CD14-positive monocyte (primary cell): ENCODE data around the gene MVB12B. TPM values are rescaled to one million over a fixed set of nuclear protein-coding genes. Genes with fewer than 3 reads are reported as not detected.

Experiments
- DNase-seq, 3 donors: peaks; one replicate each; pipeline ENCODE4 v3.0.0-alpha.2; 2011 to 2022
- H2AFZ ChIP-seq: 2 replicates; pipeline ENCODE4 v1.6.0; 2012; ENCODE audit warnings: mild to moderate bottlenecking, low read depth, low read length, inconsistent platforms; ENCODE audit not compliant: insufficient read depth, poor library complexity, severe bottlenecking
- H3K27ac ChIP-seq, 2 donors: 1 replicate in 1 of 2; 2 replicates in 1 of 2; pipeline ENCODE4 v1.5.1; 2012 to 2013; ENCODE audit warnings: low read length in 2 of 2, control low read depth in 1 of 2, inconsistent platforms in 1 of 2, low read depth in 1 of 2, mild to moderate bottlenecking in 1 of 2
- H3K27me3 ChIP-seq, 2 donors: one replicate each; pipeline versions ENCODE4 v1.6.0 to v1.6.1; 2011 to 2013; ENCODE audit warnings: low read length in 2 of 2; ENCODE audit not compliant: control insufficient read depth in 2 of 2, insufficient read depth in 2 of 2
- H3K36me3 ChIP-seq, 2 donors: replicated peaks in 1 of 2; 1 replicate in 1 of 2; 2 replicates in 1 of 2; pipeline versions ENCODE4 v1.5.1 to v1.6.1; 2012 to 2013; ENCODE audit warnings: low read length in 2 of 2, control low read depth in 1 of 2, inconsistent platforms in 1 of 2, mild to moderate bottlenecking in 1 of 2; ENCODE audit not compliant: insufficient read depth in 2 of 2, control insufficient read depth in 1 of 2
- H3K4me1 ChIP-seq, 2 donors: 1 replicate in 1 of 2; 2 replicates in 1 of 2; pipeline versions ENCODE4 v1.5.1 to v1.6.1; 2012 to 2013; ENCODE audit warnings: low read length in 2 of 2, control low read depth in 1 of 2, inconsistent platforms in 1 of 2, mild to moderate bottlenecking in 1 of 2, moderate library complexity in 1 of 2; ENCODE audit not compliant: insufficient read depth in 2 of 2, control insufficient read depth in 1 of 2
- H3K4me2 ChIP-seq: replicated peaks from 2 replicates; pipeline ENCODE3; 2012; ENCODE audit warnings: low read length, moderate library complexity, mild to moderate bottlenecking; ENCODE audit not compliant: poor library complexity, severe bottlenecking; ENCODE audit errors: extremely low read depth
- H3K4me3 ChIP-seq, 3 experiments: fragments of 200-600 bp in 1 of 3; sonication (generic) in 1 of 3; replicated peaks in 1 of 3; 1 replicate in 2 of 3; 2 replicates in 1 of 3; pipeline ENCODE4 v1.5.1; 2011 to 2013; ENCODE audit warnings: low read length in 3 of 3, mild to moderate bottlenecking in 3 of 3, control low read depth in 2 of 3, low read depth in 2 of 3, inconsistent platforms in 1 of 3, moderate library complexity in 1 of 3
- H3K79me2 ChIP-seq: 2 replicates; pipeline ENCODE4 v1.6.0; 2012; ENCODE audit warnings: mild to moderate bottlenecking, control low read depth, inconsistent platforms, low read length, moderate library complexity; ENCODE audit not compliant: insufficient read depth
- H3K9ac ChIP-seq: 2 replicates; pipeline ENCODE4 v1.6.0; 2017; ENCODE audit warnings: low read length, mild to moderate bottlenecking; ENCODE audit not compliant: insufficient read depth, poor library complexity, severe bottlenecking
- H3K9me3 ChIP-seq, 2 donors: replicated peaks in 1 of 2; 1 replicate in 1 of 2; 2 replicates in 1 of 2; pipeline versions ENCODE4 v1.5.1 to v1.6.1; 2012 to 2013; ENCODE audit warnings: low read length in 2 of 2, control low read depth in 1 of 2; ENCODE audit not compliant: control insufficient read depth in 1 of 2, insufficient read depth in 1 of 2
- H4K20me1 ChIP-seq: 2 replicates; pipeline ENCODE4 v1.6.0; 2012; ENCODE audit warnings: mild to moderate bottlenecking, low read length, control low read depth, moderate library complexity; ENCODE audit not compliant: insufficient read depth
- H3K27ac Mint-ChIP-seq, 7 donors: one replicate each; pipeline ENCODE4 v1.8.0; 2020; ENCODE audit warnings: mild to moderate bottlenecking in 7 of 7, mixed read lengths in 7 of 7, moderate library complexity in 6 of 7, inconsistent platforms in 2 of 7
- H3K27me3 Mint-ChIP-seq, 3 donors: one replicate each; pipeline ENCODE4 v1.8.0; 2021 to 2022; ENCODE audit warnings: low read depth in 3 of 3, mild to moderate bottlenecking in 3 of 3, mixed read lengths in 3 of 3, moderate library complexity in 3 of 3, inconsistent platforms in 1 of 3
- H3K36me3 Mint-ChIP-seq, 2 donors: one replicate each; pipeline ENCODE4 v1.8.0; 2020; ENCODE audit warnings: mixed read lengths in 2 of 2, inconsistent platforms in 1 of 2, mild to moderate bottlenecking in 1 of 2
- H3K4me1 Mint-ChIP-seq: one replicate; pipeline ENCODE4 v1.8.0; 2020; ENCODE audit warnings: mild to moderate bottlenecking, mixed read lengths
- H3K4me3 Mint-ChIP-seq, 2 donors: one replicate each; pipeline ENCODE4 v1.8.0; 2020; ENCODE audit warnings: mild to moderate bottlenecking in 2 of 2, mixed read lengths in 2 of 2, moderate library complexity in 1 of 2
- H3K9me3 Mint-ChIP-seq, 7 donors: one replicate each; pipeline ENCODE4 v1.8.0; 2020 to 2022; ENCODE audit warnings: mixed read lengths in 7 of 7, mild to moderate bottlenecking in 6 of 7, moderate library complexity in 6 of 7, inconsistent platforms in 2 of 7
- WGBS: methylation state at CpG from one replicate; pipeline ENCODE4 v1.1.5; 2013; ENCODE audit warnings: missing lambda C conversion rate; ENCODE audit not compliant: insufficient coverage; 5-methylcytosine and 5-hydroxymethylcytosine counted together
- intact Hi-C, 2 donors: fragments of 100-400 bp; cut with micrococcal nuclease; formaldehyde crosslinking; loops; one replicate each; pipeline versions ENCODE4 v1.15.0 to v1.15.1; 2023
- polyA plus RNA-seq, 3 donors: library from polyadenylated mRNA; depleted of rRNA in 1 of 3; unstranded in 2 of 3; stranded (reverse) in 1 of 3; fragments of 300-500 nt in 2 of 3; fragments of >200 nt in 1 of 3; fragmentation: Illumina TruSeq in 2 of 3; gene quantifications; 1 replicate in 2 of 3; 2 replicates in 1 of 3; pipeline ENCODE4 v1.2.3, GENCODE V29; 2012 to 2021
- TF ChIP-seq, protein P1 (sequence below): fragments of 200-600 bp; IDR thresholded peaks from one replicate; pipeline ENCODE4 v1.8.0; 2022; ENCODE audit warnings: antibody characterized with exemption, mild to moderate bottlenecking

The MVB12B gene
- polyA plus RNA-seq, 3 donors, result 2.8 to 8.1 (median 3.5) TPM

DNA sequence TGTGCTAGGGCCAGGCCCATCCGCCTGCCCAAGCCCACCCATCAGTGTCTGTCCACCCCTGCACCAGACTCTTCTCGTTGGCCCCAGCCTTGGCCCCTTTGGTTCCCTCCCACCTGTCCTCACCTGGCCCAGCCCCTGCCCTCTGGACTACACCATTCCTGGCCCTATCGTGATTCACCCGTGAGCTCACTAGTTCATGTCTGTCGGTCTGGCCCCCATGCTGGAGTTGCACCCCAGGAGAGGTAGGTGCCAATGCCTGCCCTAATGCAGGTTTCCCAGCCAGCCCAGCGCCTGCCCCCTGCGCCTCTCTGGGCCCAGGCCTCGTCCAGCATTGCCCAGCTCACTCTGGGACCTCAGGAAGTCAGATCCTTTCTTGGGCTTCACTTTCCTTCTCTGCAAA, 171.7 kb downstream of the MVB12B start:
- Histone ChIP-seq H3K36me3 (peaks cover 0 to 10% of the 10 kb centered on the region in 2 donors), H3K79me2 (no peaks in the 10 kb centered on the region), H3K27ac (no peak overlapping the region), H3K27me3 (peaks cover 0 to 15% of the 10 kb centered on the region in 2 donors), H3K4me1 (peaks cover 31 to 44% of the 10 kb centered on the region in 2 donors), H3K4me3 (no peak overlapping the region), H2AFZ (no peak overlapping the region), H3K9ac (no peak overlapping the region), H3K9me3 (no peaks in the 10 kb centered on the region), H4K20me1 (peaks cover 20% of the 10 kb centered on the region), H3K4me2 (no peak overlapping the region)
- H3K9me3 Mint-ChIP-seq, result no peaks in the 10 kb centered on the region
- intact Hi-C loops, result loop anchor here in 1 of 2 donors (5.0 to 10.0 kb wide), 2 partner anchors 86 to 1094 kb away; no protein-coding TSS in a partner anchor
- TF ChIP-seq, protein P1, sequence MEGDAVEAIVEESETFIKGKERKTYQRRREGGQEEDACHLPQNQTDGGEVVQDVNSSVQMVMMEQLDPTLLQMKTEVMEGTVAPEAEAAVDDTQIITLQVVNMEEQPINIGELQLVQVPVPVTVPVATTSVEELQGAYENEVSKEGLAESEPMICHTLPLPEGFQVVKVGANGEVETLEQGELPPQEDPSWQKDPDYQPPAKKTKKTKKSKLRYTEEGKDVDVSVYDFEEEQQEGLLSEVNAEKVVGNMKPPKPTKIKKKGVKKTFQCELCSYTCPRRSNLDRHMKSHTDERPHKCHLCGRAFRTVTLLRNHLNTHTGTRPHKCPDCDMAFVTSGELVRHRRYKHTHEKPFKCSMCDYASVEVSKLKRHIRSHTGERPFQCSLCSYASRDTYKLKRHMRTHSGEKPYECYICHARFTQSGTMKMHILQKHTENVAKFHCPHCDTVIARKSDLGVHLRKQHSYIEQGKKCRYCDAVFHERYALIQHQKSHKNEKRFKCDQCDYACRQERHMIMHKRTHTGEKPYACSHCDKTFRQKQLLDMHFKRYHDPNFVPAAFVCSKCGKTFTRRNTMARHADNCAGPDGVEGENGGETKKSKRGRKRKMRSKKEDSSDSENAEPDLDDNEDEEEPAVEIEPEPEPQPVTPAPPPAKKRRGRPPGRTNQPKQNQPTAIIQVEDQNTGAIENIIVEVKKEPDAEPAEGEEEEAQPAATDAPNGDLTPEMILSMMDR, result no peak
- WGBS, result 24% methylated on average over 5 of the region's 8 CpGs
- H3K4me3 Mint-ChIP-seq, result no peak overlapping the region
- H3K27me3 Mint-ChIP-seq, result peaks cover 13 to 19% (median 16%) of the 10 kb centered on the region in 3 donors
- no peak for DNase-seq
- H3K27ac Mint-ChIP-seq, result no peak overlapping the region
- H3K36me3 Mint-ChIP-seq, result peaks cover 13 to 34% of the 10 kb centered on the region in 2 donors
- H3K4me1 Mint-ChIP-seq, result peaks cover 37% of the 10 kb centered on the region

- Histone ChIP-seq H3K27ac (no peak overlapping the region), H3K4me1 (peaks cover 31 to 44% of the 10 kb centered on the region in 2 donors), H3K79me2 (no peaks in the 10 kb centered on the region), H3K36me3 (peaks cover 3 to 13% of the 10 kb centered on the region in 2 donors), H2AFZ (peak overlapping the region; percentile 68), H4K20me1 (peaks cover 20% of the 10 kb centered on the region), H3K9ac (peak overlapping the region; percentile 27), H3K9me3 (no peaks in the 10 kb centered on the region), H3K4me2 (peak overlapping the region; percentile 79), H3K4me3 (peak overlapping the region; percentile 24 to 74 (median 40)), H3K27me3 (peaks cover 0 to 15% of the 10 kb centered on the region in 2 donors)
- Mint-ChIP-seq H3K27ac (peak overlapping the region in 1 of 7 donors; percentile 40), H3K27me3 (peaks cover 13 to 19% (median 17%) of the 10 kb centered on the region in 3 donors), H3K9me3 (no peaks in the 10 kb centered on the region), H3K36me3 (peaks cover 14 to 36% of the 10 kb centered on the region in 2 donors), H3K4me3 (peak overlapping the region; percentile 74 to 90), H3K4me1 (peaks cover 35% of the 10 kb centered on the region)
- intact Hi-C loops, result loop anchor here (1.0 to 10.0 kb wide), 3 partner anchors 59 to 1094 kb away; no protein-coding TSS in a partner anchor
- DNase-seq, result peak; percentile 37 to 56 (median 40)
- TF ChIP-seq, protein P1, result peak; percentile 98
- WGBS, result 1% methylated on average over 30 of the region's 46 CpGs
These were observed 172.6 kb downstream of the MVB12B start for GRCh38 chr9:126499005-126499910.
